Adipose tissue (tissue), 3 donors: ENCODE measurements around the gene C13orf46. TPM values are rescaled to one million over a fixed set of nuclear protein-coding genes. Genes with fewer than 3 reads are reported as not detected.

ENCODE experiments used
- H3K27ac ChIP-seq: one replicate; pipeline ENCODE4 v1.5.1; 2013; ENCODE audit warnings: low read depth, low read length
- WGBS, 3 donors: extraction: QIAGEN DNeasy Blood & Tissue Kit; methylation state at CpG; one replicate each; pipeline ENCODE4 v1.1.7; 2013; 5-methylcytosine and 5-hydroxymethylcytosine counted together
- polyA plus RNA-seq, 3 donors: library from polyadenylated mRNA; stranded (reverse); fragments of 200-250 nt; gene quantifications; one replicate each; pipeline ENCODE4 v1.2.3, GENCODE V29; 2013
- donor health status: healthy with polysubstance abuse.
- donor health status: Bipolar disorder and iron deficiency.
- donor health status: healthy.

C13orf46 gene
- polyA plus RNA-seq, 3 donors, result 1.0 to 3.3 (median 1.7) TPM

DNA sequence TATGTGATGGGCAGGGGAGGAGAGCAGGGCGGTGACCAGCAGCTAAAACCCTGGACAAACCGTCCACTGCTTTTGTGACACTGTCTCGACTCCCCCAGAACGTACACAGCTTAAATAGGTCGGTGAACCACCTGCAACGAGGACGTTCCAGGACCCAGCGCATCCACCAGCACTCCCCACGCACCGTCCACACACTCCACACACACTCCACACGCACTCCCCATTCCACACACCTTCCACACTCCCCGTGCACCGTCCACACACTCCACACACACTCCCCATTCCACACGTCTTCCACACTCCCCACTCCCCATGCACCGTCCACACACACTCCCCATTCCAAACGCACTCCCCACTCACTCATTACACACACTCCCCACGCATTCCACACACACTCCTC, 38.3 kb upstream of the C13orf46 start:
- WGBS, 3 donors, result 91 to 94% (median 93%) methylated on average over 17 of the region's 17 CpGs
- no peak overlapping the region for H3K27ac ChIP-seq

DNA sequence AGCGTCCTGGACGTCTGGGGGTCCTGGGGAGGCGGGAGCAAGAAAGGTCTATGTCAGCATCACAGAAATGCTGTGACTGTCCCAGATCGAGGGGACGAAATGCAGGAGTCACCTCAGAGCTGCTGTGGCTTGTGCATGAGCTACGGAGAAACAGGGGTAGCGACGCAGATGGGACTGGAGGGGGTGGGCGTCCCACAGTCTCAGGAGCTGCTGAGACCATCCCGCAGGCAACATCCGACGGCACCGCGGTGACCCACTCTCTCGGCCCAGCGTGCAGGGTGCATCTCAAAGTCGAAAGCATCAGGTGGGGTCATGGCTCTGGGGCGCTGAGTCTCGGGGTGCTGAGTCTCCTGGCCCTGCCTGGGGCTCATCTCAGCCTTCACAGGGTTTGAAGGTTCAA, 37.4 kb upstream of the C13orf46 start:
- no peak overlapping the region for H3K27ac ChIP-seq
- 94 to 96% (median 96%) methylated on average over 19 of the region's 19 CpGs for WGBS, 3 donors

- no peak overlapping the region for H3K27ac ChIP-seq
- WGBS, 3 donors, result 86 to 92% (median 92%) methylated on average over 26 to 37 of the region's 37 CpGs
Observed at GRCh38 chr13:114010401-114011101, 36.7 kb upstream of the C13orf46 start.

DNA sequence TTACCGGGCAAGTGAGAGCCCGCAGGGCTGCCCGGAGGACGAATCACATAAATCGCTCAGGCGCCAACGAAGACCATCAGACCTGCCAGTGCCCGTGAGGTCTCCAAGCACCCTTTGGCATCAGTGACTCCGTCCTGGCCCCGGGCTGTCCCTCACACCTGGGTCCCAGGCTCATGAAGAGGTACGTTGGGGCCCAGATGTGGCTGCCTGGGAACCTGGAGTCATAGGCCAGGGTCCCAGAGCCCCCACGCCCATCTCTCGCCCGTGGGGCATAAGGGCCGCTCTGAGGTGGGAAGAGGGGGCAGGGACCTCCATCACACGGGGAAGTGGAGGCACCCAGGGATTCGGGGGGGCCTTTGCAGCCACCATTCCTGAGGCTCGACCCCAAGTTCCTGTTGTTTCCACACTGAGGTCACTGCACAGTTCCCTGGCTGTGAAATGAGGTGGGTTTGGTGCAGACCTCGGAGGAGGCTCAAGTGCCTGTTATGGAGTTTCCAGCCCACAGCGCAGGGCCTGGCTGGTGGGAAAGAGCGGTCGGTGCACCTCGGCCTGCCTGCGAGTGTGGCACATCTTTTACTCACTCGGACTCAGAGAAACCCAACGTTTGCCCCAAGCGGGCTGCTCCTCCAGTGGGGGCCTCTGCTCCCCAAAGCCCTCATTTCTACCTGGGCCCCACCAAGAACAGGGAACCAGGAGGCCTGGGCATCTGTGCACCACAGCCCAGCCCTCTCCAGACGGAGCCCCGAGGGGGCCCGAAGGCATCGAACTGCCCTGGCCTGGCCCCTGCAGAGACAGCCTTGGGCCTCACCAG, 35.9 kb upstream of the C13orf46 start:
- 93 to 94% (median 94%) methylated on average over 29 to 31 of the region's 31 CpGs for WGBS, 3 donors
- no peak overlapping the region for H3K27ac ChIP-seq

GRCh38 chr13:114008964-114009589, 35.2 kb upstream of the C13orf46 start:
- WGBS, 3 donors, result 88 to 93% (median 89%) methylated on average over 32 to 33 of the region's 33 CpGs
- no peak overlapping the region for H3K27ac ChIP-seq

DNA sequence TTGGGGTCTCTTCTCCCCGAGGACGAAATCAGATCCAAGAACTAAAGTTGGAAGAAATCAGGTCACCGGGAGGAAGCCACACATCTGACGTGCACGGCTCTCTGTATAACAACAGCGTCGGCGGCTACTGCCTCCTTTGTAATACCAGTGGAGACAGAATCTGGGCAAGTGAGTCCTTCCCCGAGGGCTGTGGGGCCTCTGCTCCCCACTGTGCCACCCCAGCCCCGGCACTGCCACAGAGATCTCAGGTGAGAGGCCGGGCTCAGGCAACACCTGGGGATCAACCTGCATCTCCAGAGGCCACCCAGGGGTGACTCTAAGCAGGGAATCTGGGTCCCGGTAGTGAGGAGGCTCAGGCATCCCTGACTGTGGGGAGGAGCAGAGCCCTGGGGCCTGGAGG, 33.7 kb upstream of the C13orf46 start:
- no peak overlapping the region for H3K27ac ChIP-seq
- 80 to 93% (median 92%) methylated on average over 12 of the region's 12 CpGs for WGBS, 3 donors

- no peak overlapping the region for H3K27ac ChIP-seq
- WGBS, 3 donors, result 72 to 85% (median 79%) methylated on average over 15 of the region's 15 CpGs
Observed at GRCh38 chr13:114005206-114005724, 31.4 kb upstream of the C13orf46 start.

- no peak overlapping the region for H3K27ac ChIP-seq
- WGBS, 3 donors, result 83 to 88% (median 85%) methylated on average over 41 of the region's 41 CpGs
Observed at GRCh38 chr13:114004420-114005205, 30.7 kb upstream of the C13orf46 start.

DNA sequence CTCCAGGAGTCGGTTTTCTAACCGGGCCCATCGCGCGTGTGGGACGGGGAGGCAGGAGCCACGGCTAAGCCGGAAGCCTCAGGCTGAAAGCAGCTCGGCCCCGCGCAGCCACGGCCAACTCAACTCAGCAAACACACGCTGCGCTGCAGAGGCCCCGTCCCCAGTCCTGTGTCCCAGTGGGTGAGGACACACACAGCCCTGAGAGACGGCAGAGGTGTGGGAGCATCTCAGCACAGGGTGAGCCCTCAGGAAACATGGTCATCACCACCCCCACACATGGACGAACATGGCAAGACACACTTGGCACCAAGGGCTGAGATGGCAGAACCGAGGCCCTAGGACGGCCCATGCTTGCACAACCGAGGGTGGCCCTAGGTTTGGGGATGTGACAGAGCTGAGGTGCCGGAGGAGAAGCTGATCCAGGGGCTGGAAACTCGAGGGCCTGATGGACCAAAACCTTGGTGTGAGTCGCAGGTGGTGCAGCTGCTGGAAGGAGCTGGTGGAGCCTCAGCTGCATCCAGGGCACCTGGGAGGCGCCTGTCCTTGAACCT, 29.0 kb upstream of the C13orf46 start:
- 87 to 93% (median 92%) methylated on average over 24 of the region's 24 CpGs for WGBS, 3 donors

DNA sequence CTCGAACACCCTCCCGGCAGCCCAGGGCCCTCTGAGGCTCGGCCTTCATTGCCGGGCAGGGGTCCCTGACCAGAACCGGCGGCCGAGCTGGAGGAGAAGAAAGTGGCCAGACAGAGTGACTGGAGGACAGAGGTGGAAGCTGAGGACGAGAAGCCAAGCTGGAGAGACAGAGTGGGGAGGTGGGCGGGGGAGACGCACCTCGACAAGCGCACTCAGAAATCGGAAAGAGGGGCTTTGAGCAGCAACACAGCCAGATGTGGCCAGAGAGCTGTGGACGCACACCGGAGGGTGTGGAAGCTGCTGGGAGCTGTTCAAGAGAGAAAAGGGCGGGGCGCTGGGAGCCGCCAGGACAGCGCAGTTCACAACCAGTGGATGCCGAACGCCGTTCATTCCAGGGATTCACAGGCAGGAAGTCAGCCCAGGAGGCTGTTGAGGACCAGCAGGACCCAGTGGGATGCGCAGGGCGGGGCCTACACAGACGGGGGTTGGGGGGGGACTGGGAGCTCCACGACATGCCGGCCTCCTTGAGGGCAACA, 28.2 kb upstream of the C13orf46 start:
- H3K27ac ChIP-seq, result no peak overlapping the region

More for the DNA sequence above, 29.0 kb upstream of the C13orf46 start:
- H3K27ac ChIP-seq, result no peak overlapping the region

GRCh38 chr13:114001331-114002008, 27.6 kb upstream of the C13orf46 start:
- WGBS, 3 donors, result 92 to 95% (median 95%) methylated on average over 46 of the region's 46 CpGs
- H3K27ac ChIP-seq, result no peak overlapping the region

More for the DNA sequence above, 28.2 kb upstream of the C13orf46 start:
- 84 to 87% (median 85%) methylated on average over 27 of the region's 27 CpGs for WGBS, 3 donors

GRCh38 chr13:114000151-114001040, 26.5 kb upstream of the C13orf46 start:
- WGBS, 3 donors, result 94 to 97% (median 96%) methylated on average over 26 of the region's 26 CpGs

GRCh38 chr13:113999618-113999910, 25.7 kb upstream of the C13orf46 start:
- no peak overlapping the region for H3K27ac ChIP-seq

More at GRCh38 chr13:114000151-114001040, 26.5 kb upstream of the C13orf46 start:
- no peak overlapping the region for H3K27ac ChIP-seq

GRCh38 chr13:113998781-113999617, 25.1 kb upstream of the C13orf46 start:
- 83 to 88% (median 85%) methylated on average over 37 to 42 of the region's 42 CpGs for WGBS, 3 donors

More at GRCh38 chr13:113999618-113999910, 25.7 kb upstream of the C13orf46 start:
- WGBS, 3 donors, result 81 to 87% (median 81%) methylated on average over 9 to 10 of the region's 10 CpGs

More at GRCh38 chr13:113998781-113999617, 25.1 kb upstream of the C13orf46 start:
- no peak overlapping the region for H3K27ac ChIP-seq
